Neural progenitor cell (in vitro differentiated cells): Measurements from ENCODE around the gene STX11.

ENCODE experiments used
- EZH2 ChIP-seq: fragments of 200-600 bp; sonication (generic); IDR thresholded peaks from 2 replicates; pipeline ENCODE4 v1.6.1; 2017; ENCODE audit warnings: antibody characterized with exemption, mild to moderate bottlenecking, moderate library complexity
- TF ChIP-seq, protein P1 (sequence below): fragments of 200-600 bp; sonication (generic); IDR thresholded peaks from 2 replicates; pipeline ENCODE4 v1.5.1; 2017; ENCODE audit warnings: antibody characterized with exemption, mild to moderate bottlenecking

GRCh38 chr6:144234935-144235334, 84.6 kb downstream of the STX11 start:
- TF ChIP-seq, protein P1, sequence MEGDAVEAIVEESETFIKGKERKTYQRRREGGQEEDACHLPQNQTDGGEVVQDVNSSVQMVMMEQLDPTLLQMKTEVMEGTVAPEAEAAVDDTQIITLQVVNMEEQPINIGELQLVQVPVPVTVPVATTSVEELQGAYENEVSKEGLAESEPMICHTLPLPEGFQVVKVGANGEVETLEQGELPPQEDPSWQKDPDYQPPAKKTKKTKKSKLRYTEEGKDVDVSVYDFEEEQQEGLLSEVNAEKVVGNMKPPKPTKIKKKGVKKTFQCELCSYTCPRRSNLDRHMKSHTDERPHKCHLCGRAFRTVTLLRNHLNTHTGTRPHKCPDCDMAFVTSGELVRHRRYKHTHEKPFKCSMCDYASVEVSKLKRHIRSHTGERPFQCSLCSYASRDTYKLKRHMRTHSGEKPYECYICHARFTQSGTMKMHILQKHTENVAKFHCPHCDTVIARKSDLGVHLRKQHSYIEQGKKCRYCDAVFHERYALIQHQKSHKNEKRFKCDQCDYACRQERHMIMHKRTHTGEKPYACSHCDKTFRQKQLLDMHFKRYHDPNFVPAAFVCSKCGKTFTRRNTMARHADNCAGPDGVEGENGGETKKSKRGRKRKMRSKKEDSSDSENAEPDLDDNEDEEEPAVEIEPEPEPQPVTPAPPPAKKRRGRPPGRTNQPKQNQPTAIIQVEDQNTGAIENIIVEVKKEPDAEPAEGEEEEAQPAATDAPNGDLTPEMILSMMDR: no peak
- TF ChIP-seq EZH2: no peak
